ENCODE measurements around the gene MPST.

Gene MPST

DNA sequence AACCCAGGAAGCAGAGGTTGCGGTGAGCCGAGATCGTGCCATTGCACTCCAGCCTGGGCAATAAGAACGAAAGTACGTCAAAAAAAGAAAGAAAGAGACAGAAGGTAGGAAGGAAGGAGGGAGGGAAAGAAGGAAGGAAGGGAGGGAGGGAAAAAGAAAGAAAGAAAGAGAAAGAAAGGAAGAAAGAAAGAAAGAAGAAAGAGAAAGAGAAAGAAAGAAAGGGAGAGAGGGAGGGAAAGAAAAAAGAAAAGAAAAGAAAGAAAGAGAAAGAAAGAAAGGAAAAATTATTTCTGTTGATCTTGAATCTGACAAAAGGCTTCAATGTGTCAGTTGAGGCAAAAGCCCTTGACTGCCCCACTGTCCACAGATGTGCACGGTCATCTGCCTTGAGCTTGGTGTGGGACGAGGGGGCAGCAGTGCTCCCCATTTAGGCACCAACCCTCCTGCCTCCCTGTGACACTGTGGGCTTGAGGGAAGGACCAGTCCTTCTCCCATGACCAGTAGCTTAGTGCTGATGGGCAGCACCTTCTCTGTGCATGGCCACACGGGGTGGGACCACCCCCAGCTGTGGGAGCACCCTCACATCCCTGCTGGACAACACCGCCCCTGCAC is 56.4 kb downstream of the MPST start:
- in situ Hi-C loops (cut with MboI; ENCODE audit: low sequenced_read_pairs) = no loop called here

DNA sequence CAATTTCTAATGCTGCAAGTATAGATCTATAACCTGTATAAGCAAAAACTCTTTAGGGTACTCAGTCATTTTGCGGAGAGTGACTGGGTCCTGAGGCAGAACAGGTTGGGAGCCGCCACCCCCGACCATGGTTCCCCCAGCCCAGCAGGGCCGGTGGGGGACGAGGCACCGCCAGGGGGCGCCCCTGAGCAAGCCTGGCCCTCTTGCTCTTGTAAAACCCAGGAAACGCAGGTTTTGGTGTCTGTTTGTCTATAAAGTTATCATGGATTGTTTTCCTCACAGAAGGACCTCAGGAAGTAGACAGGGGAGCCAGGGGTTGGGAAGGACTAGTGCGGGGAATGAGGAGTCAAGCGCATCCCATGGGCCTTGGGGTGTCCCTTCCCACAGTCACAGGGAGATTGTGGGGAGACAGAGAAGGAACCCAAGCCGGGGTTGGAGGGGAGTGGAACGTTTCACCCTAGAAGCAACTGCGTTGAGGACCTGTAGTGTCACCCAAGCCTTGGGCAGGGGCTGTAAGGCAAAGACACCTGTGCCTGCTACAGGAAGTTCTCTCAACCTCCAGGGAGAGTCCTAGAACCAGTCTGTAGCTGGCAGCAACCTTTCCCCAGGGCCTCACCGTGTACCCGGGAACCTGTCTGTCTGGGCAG is 58.4 kb downstream of the MPST start:
- in situ Hi-C loops (cut with MboI; ENCODE audit: low sequenced_read_pairs) = no loop called here

DNA sequence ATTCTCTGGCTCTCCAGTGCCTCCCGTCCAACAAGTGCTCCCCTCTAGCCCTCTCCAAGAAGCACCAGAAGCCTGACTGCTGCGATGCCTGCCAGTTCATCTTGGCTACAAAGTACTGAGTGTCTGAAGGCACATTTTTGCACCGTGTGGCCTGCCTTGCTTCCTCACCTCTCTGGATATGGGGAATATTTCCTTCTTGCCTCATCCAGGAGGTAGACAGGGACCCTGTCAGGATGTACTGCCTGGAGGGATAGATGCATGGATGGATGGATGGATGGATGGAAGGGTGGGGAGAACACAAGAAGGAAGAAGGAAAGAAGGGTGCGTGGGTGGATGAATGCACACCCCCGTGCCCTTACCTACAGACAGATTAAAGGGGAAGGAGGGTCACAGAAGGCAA is 59.6 kb downstream of the MPST start:
- in situ Hi-C loops (cut with MboI; ENCODE audit: low sequenced_read_pairs) = no loop called here
